HG03432 (cell line): ENCODE measurements around the gene OPRL1.

Experiments
- ATAC-seq: cut with Tn5 transposase; IDR thresholded peaks from one replicate; pipeline ENCODE4 v1.9.1; 2021; ENCODE audit warnings: mild to moderate bottlenecking, moderate library complexity; ENCODE audit not compliant: unreplicated experiment

OPRL1 gene

DNA sequence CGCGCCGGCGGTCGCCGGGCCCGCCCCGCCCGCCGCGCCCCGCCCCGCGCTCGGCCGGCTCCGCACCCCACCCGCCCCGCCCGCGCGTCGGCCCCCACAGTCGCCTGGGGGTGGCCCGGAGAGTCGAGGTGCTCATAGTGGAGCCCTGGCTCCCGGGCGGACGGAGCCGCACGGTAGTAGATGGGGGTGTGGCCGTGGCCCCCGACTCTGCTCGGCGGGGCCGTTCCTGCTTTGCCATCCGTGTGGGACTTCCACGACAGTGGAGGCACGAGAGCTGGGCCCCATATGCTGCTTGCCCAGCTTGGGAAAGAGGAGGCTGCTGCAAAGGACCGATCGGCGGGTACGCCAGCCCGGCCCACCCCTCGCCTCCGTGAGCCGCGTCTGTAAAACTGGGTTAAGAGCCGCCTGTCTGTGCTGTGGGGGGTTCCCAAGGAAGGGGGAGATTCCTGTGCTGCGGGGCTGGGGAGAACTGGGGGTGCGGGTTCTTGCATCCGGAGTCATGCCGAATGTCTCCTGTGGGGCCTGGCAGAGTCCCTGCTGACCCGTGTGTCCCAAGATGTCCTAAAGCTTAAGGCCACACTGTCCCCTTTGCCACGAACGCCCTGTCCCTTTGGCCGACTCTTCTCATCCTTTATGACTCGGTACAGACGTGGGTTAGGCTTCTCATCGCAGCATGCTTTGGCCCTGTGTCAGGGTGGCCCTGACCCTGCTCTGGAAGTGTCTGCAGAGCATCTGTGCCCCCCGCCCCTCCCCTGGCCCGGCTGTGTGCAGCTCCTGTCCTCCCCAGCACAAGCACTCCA is at the start of gene OPRL1:
Gene OPRL1 (plus strand): TSS at position 70 of the 800 bp plus-strand sequence. CDS start 12,639 bp downstream, outside the sequence.
- peak; percentile 2 for ATAC-seq

DNA sequence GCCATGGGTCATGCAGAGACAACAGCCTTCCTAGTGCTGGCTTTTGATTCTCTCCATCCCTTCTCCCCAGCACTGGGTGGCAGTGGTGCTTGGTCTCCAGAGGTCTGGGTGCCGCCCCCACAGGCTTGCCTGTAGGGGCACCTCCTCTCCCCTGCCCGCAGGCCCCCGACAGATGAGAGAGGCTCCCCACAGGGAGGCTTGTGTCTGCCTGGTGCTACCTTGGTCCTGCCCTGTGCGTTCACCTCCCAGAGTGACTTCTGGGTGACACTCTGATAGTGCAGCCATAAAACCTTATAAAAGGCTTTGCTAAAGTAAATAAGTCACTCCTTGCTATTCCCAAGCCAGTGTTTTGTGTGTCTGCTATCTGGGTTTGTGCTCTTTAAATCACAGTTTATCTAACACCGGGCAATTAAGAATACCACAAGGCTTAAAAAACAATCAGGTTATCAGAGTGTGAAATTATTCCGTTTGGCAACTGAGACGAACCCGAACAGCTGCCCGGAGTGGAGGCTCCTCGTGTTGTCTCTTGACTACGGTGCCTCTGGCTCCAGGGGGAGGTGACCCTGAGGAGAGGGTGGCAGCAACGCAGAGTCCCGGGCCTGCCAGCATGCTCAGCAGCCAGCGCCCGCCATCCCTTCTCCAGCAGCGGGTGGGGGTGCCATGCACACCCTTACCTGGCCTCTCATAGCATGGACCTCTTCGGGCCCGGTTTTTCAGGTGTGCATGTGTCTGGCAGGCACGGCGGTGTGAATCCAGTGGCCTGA is 49.3 kb upstream of the OPRL1 start:
- no peak for ATAC-seq

DNA sequence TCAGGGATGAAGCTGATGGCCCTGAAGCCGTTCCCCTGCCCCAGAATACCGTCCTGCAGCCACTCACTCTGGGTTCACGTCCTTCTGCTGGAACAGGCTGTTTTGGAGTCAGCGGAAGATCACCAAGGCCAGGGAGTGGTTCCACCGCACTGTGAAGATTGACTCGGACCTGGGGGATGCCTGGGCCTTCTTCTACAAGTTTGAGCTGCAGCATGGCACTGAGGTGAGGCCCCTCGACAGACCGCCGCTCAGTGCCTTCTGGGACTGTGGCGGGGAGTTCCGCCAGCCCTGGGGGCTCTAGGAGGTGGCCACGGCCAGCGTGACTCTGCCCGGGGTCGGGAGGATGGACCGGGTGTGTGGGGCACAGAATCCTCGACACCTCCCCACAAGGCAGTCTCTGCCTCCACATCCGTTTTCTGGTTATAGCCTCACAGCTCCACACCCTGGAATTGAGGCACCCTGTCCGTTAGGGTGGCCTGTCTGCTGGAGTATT is 48.0 kb upstream of the OPRL1 start:
- ATAC-seq, result no peak

DNA sequence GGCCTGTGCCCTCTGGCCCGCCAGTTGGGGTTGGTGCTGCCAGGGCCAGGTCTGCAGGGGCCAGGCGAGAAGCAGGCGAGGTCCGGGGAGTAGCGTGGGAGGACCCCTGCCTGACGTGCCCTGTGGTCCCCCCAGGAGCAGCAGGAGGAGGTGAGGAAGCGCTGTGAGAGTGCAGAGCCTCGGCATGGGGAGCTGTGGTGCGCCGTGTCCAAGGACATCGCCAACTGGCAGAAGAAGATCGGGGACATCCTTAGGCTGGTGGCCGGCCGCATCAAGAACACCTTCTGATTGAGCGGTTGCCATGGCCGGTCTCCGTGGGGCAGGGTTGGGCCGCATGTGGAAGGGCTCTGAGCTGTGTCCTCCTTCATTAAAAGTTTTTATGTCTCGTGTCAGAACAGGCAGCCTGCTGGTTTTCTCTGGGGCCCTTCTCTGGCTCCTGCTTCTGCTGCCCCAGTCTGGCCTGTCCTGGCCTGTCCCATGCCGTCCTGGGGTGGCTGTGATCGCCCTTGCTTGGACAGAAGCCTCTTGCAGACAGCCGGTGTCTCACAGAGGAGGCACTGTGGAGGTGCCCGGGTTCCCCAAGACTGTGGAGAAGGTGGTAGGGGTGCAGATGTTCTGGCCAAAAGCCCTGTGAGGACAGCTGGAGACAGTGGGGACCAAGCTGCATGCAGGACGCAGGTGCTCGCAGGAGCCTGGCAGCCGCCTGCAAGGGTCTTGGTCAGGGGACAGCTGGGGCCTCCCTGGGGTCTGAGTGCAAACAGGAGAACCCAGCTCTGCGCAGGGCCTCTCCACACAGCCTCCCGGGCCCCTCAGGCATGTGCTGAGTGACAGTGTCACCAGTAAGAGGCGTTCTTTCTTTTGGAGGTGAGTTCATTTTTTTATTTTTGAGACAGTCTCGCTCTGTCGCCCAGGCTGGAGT is 46.9 kb upstream of the OPRL1 start:
- ATAC-seq, result no peak

DNA sequence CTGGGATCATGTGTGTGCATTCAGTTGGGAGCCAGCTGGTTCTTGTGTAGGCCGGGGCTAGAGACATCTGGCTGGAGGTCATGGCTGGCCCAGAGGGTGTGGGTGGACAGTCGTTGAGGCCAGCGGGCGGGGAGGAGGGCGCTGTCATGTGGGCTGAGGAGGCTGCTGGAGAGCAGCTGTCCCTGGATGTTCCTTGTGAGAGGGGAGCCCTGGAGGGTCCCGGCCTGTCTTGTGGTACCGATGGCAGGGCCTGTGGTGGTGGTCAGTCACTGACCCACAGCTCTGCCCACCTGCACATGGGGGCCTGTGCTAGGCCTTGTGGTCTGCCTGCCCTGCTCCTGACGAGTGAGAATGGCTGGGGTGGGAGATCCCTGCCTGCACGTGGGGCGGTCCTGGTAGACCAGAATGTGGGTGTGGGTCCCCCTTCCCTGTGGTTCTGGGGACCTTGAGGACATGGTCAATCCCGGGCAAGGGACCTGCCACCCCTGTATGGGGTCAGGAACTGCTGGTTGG is 45.8 kb upstream of the OPRL1 start:
- no peak for ATAC-seq

DNA sequence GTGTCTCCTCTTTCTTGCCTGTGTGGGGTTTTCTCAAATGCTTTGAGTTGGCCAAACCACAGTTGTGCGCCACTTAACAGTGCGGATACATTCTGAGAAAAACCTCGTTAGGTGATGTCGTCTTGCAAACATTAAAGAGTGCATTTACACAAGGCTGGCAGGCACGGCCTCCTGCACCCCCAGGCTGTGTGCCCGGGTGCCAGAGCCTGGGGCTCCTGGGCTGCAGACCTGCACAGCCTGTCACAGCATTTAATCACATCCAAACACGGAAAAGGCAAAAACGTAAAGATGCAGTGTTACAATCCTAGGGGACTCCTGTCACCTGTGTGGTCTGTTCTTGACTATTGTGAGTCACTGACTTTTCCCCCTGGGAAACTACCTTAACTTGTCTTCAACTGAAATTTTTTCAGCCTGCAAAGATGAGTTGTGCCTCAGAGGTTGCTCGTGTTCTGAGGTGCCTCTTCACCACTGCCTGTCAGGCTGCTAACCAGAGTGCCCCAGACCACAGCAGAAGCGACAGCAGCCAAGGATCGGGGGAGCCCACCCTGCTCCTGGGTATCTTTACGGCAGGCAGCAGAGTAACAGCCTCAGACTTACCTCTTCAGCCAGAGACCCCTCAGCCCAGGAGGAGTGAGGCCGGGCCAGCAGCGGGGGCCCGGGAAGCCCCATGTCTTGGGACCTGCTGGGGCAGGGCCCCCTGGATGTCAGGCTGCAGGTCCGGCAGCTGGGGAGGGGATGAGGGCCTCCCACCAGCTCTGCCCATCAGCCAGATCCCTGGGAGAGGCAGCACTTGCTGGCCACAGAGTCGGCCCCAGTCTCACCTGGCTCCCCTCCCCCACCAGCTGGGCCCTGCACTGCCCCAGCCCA is 44.6 kb upstream of the OPRL1 start:
- ATAC-seq, result no peak

DNA sequence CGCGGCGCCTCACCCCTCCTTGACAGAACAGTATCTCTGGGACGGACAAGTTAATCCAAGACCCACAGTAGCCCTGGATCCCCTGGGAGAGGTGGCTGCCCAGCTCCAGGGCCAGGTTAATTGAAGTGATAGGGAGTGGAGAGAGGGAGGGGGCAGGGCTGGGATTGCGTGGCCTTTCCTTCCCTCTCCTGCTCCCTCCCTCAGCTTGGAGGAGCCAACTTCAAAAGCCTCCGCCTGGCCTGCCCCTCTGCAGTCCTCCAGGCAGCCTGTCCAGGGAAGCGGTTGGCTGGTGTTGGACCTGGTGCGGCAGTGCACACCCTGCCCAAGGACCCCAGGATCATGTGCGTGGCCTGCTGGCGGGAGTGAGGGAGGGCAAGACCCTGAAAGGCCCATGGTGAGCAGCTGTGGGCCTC is 43.9 kb upstream of the OPRL1 start, which contains the start of gene C20orf204:
Gene C20orf204 (plus strand): TSS at position 250 of the 413 bp plus-strand sequence. CDS start 142 bp downstream, at position 392.
- no peak for ATAC-seq

DNA sequence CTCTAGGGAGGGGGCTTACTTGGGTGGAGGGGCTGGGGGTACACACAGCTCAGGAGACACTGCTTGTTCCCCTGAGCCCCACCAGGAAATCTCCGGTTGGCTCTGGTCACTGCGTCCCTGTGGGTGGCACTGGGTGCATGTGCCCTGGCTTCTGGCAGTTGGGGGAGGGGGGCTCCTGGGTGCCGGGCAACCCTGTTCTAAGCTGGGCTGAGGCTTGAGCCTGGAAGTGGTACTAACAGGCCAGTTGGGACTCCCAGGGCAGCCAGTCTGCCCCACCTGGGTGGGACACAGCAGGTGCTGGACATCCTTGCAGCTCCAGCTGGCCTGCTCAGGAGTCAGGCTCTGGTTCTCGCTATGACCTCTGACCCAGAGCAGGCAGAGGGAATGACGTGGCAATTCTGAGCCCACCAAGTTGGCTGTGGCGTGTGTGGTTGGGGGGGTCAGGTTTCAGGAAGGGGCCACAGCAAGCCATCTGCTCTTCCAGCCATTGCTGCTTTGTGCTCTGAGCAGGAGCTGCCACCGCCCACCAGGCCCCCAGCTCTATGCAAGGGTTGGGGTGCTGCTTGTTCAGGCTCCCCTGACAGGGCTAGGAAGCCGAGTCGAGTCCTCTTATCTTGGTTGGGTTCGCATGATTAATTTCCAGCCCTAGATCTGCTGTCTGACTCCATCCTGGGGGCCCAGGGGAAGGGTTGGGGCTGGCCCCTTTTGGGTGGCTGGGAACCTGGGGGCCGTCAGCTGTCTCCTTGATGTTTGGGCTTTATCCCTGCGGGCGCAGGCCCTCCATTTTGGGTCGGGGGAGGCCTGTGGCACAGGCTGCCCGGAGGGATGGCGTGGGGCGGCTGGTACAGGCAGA is 43.3 kb upstream of the OPRL1 start:
- no peak for ATAC-seq

DNA sequence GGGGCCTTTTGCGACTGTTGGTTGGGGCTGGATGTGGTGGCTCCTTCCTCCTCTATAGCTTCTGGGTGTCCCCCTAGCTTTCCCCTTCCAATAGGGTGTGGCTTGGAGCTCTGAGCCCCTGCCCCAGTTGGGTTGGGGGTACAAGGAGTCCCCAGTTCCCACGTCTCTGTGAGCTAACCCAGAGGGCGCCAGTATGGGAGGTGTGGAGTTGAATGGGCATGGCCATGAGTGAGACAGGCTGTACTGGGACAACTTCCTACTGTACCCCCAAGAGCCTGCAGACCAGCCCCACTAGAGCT is 42.7 kb upstream of the OPRL1 start:
- no peak for ATAC-seq

DNA sequence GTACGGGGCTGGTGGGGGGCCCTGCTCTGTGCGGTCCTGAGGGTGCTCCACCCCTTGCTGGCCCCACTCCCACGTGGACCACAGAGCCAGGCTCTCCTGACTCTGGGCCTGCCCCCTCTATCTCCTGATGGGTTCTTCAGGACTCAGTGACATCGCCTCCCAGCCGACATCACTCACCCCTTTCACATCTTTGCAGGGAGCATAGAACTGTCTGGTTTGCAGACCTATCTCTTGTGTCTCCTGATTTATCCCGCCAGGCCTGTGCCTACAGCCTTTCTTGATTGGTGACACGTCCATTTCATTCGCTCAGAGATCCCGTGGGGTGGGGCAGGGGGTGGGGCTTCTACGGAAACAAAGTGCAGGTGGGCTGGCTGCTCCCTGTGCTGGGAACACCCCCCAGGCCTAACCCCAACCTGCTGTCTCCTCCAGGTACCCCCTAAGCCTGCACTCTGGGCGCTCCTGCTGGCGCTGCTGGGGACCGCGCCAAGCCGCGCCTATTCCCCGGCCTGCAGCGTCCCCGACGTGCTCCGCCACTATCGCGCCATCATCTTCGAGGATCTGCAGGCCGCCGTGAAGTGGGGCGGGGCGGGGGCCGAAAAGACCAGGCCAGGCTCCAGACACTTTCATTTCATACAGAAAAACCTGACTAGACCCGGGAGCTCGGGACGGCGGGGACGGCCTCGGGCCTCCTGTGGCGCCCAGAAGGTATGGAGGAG is 42.2 kb upstream of the OPRL1 start:
- ATAC-seq, result no peak

DNA sequence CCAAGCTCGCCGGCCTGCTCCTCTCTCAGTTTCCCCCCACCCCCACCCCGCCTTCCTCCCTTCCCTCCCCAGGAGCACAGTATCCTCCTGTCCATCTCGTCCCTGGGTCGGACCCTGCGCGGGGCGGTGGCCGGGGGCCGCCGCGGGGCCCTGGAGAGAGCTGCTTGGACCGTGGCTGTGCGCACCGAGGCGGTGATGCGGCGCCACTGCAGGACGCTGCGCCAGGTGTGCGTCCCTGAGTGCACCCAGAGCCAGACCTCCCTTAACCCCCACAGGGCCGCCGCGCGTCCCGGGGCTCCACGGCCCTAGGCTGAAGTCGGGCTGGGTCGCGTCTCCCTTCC is 41.7 kb upstream of the OPRL1 start:
- ATAC-seq, result peak; percentile 41

DNA sequence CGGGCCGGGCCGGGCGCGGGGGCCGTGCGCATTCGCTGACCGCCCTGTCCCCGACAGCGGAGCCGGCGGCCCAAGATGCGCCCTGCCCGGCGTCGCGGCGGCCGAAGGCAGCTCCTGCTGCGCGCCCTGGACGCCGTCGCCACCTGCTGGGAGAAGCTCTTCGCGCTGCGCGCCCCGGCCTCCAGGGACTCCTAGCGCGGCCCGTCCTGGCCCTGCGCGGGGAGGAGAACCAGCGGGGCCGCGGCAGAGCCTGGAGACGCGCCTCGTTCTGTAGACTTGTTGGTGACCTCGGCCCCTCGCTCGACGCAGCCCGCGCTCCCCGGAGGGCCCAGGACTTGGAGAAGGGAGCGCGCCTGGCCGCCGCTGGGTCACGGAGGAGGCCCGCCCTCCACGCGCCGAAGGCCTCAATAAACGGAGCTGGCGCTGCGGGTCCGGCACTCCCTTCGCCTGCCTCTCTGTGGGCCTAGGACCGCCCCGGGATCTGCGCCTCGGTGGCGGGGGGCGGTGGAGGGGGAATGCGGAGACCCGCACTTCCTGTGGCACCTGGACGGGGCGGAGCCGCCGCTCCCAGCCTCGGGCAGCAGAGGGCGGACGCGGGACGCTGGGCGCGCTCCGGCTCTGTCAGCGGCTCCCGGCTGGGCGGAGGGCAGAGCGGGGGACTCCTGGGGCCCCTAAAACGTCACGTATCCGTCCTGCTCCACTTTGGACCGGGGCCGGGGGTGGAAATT is 41.2 kb upstream of the OPRL1 start:
- ATAC-seq, result peak; percentile 56

DNA sequence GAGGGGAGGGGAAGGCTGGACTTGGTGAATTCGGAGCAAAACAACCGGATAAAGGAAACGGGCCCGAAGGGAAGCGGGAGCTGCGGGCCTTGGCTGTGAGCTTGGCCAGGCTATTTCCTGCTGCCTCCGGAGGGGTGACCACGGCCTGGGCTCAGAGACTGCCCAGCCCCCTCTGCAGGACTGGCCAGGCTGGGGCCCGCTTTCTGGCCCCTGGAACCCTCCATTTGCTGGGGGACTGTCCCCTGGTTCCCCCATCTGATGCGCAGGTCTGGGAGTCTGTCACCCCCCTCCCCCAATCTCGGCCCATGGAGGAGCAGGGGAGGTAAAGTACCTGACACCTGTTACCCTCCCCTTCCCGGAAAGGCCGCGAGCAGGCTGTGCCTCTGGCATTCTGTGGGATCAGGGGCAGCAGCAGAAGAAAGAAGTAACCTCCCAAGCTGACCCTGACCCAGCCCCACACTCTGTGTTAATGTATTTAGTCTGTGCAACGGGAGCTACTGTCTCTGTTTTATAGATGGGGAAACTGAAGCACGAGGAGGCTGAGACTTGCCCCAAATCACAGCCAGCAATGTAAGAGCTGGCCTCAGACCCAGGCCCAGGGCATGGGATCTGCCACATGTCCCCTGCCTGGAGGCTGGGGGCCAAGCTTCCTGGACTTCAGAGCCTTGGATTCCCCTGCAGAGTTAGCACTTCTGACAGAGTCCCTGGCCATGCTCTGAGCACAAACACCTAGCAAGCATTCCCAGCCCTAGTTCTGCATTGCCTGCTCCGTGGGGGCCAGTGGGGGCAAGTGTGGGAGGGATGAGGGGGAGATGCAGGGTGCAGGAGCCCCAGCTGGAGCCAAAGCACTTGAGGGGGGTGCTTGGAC is 40.4 kb upstream of the OPRL1 start:
- no peak for ATAC-seq

DNA sequence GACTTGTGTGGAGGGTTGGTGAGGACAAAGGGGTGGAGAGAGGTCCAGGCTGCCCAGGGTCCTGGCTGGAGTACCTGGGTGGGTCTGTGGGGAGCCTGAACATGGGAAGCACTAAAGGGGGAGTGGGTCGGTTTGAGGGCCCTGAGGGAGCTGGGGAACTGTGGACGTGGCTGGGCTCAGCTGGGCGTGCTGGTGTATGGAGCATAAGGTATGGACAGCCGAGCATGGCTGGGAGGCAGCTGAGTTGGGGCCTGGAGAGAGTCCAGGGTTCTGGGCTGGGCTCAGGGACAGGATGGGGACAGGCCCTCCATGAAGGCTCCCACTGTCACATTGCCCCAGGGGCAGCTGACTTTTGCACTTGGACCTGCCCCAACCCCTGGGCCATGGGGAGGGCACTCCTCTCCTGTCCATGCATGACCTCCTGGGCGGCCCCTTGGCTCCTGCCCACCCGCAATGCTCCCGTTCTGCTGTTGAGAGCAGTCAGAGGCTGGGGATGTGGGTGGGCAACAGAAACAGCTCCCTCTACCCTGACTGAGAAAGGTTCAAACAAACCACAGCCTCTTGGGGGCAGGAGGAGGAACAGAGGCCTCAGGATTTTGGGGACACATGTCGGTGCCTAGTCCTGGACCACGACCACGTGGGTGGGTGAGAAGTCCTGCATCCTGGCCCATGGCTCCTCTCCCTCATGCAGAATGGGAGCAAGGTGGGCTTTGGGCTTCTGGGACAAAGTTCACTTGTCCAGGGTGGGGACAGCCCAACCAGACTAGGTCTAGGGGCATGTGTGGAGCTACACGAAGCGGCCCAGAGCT is 39.4 kb upstream of the OPRL1 start:
- no peak for ATAC-seq

DNA sequence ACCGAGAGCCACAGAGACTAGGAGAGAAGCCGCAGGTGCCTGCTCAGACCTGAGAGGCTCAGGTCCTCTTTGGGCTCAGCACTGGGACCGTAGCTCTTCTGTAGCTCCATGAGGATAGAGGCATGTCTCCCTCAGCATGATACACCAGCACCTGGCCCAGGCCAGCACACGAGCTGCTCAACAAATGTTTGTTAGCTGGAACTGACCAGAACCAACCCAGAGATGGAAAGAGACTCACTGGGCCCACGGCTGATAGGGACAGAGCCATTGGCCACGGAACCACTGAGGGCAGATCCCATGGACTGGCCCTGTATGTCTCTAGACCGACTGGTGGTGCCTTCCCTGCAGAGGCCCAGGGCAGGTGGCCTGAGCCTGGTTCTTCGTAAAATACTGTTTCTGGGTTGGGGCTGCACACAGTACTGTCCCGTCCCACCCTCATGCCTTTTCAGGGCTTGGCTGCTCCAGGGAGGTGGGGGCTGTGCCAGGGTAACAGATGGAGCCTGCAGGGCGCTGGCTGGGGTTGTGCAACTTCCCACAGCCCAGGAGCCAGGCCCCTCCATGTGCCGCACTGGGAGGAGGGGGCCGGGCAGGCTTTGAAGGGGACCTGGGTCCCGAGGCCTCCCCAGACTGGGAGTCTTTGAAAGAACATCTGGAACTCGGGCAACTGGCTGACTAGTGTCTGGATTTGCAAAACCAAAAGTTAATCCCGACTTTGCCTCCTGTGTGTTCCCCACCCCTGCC is 38.7 kb upstream of the OPRL1 start:
- ATAC-seq, result no peak

DNA sequence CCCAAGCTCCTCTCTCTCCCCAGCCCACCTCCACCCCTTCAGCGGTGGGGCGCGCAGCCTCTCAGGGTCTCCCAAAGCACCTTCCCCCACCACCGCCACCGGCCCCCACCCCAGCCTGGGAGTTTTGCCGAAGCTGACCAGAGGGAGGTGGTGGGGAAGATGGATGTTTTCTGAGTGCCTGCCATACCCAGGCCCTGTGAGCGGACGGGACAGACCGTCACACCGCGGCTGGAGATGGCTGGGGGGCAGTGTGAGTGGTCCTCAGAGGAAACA is 38.2 kb upstream of the OPRL1 start:
- ATAC-seq, result no peak
